GM12872 (cell line): Measurements from ENCODE around the gene APBA1.

Source experiments
- CTCF ChIP-seq: IDR thresholded peaks from 3 replicates; pipeline ENCODE4 v1.5.1; 2011; ENCODE audit warnings: low read depth, mild to moderate bottlenecking, low read length, moderate library complexity; ENCODE audit not compliant: insufficient read depth

The APBA1 gene

DNA sequence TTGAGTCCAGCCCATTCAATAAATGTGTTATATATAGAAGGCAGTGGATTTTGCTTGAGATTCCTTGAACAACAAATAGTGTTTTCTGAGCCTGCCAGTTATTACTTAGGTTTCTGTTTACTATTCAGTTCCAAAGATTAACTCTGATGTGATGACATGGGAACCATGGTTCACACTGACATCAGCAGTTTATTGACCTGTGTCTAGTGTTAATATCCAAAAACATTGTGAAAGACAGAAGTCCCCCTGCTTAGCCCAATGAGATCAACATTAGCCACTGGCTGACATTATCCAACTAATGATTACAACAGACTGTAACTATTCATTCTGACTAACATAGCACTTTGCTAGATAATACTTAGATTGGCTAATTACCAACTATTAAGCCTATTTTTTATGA lies 14.9 kb downstream of the APBA1 start:
- no peak for TF ChIP-seq CTCF

- TF ChIP-seq CTCF, result no peak
Measured at GRCh38 chr9:69655065-69655464, 17.1 kb downstream of the APBA1 start.

- TF ChIP-seq CTCF, result no peak
Measured at GRCh38 chr9:69653261-69653660, 18.9 kb downstream of the APBA1 start.

DNA sequence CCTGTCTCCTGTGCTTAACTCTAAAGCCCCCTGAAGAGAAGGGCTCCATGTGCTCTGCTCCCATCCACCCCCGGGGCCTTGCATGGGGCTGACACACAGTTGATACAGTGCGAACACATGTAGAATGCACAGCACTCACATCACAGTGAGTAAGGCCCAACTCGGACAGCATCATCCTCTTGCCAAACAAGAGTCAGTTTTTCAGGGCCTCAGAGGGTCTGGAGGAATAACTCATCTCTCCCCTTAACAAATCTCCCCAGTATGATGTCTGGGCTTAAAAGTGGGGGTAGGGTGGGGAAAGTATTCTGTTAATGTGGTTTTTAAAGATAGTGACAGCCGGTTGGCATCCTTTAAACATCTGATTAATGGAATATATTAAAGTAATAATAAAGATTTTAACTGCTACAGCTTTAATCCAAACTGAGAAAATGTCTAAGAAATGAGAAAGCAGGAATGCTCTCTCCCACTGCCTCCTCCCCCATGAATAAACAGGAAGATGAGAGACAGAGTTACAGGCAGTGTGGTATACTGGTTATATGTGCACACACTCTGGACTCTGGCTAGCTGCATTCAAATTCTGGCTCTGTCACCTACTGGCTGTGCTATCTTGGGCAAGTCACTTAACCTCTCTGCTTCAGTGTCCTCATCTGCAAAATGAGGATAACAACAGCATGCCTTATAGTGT lies 22.5 kb downstream of the APBA1 start:
- TF ChIP-seq CTCF, result no peak

DNA sequence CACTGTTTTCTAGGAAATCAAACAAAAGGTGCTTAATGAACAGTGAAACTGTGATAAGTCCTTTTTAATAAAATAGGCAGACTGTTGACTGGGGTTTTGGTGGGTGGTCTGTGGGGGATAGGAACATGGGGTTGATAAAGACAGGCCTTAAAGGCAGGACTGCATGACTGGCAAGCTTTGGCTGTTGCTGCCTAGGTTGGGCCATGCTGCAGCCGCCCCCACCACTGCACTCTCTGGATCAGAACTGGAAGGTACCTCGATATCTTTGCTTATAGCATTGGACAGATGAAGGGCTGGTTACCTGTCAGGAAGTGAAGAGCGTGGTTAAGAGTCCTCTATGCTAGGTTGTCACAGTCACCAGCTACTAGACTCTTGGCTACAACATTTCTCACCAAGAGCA lies 24.4 kb downstream of the APBA1 start:
- TF ChIP-seq CTCF, result no peak

- TF ChIP-seq CTCF, result no peak
Measured at GRCh38 chr9:69646810-69647209, 25.4 kb downstream of the APBA1 start.

GRCh38 chr9:69645488-69645887 lies 26.7 kb downstream of the APBA1 start:
- TF ChIP-seq CTCF, result no peak
